ENCODE data around the gene TPBGL. TPM values are rescaled to one million over a fixed set of nuclear protein-coding genes. Genes with fewer than 3 reads are reported as not detected.
"Not testable (repeated sequence)": the region's sequence is repeated elsewhere in the genome, so short reads cannot be mapped to it uniquely, and the experiment has no call there.

TPBGL gene
- polyA plus RNA-seq, 4 donors: 0.10 to 0.20 (median 0.13) TPM

DNA sequence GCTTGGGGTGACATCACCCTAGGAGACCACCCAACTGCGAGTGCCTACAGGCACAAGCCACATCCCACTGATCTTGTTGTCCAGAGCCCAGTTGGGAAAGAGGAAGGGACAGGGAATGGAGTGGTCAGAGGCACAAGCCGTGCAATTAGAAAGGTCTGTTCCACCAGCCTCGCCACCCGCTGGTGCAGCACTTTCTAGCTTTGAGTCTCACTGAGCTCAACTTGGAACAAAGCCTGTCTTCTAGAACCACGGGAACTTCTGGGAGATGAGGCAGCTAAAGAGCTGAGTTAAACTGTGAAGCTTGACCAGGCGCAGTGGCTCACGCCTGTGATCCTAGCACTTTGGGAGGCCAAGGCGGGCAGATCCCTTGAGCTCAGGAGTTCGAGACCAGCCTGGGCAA is 29.3 kb downstream of the TPBGL start:
- DNase-seq (ENCODE audit: low read depth in 4 of 4, low spot score in 2 of 4): no peak

DNA sequence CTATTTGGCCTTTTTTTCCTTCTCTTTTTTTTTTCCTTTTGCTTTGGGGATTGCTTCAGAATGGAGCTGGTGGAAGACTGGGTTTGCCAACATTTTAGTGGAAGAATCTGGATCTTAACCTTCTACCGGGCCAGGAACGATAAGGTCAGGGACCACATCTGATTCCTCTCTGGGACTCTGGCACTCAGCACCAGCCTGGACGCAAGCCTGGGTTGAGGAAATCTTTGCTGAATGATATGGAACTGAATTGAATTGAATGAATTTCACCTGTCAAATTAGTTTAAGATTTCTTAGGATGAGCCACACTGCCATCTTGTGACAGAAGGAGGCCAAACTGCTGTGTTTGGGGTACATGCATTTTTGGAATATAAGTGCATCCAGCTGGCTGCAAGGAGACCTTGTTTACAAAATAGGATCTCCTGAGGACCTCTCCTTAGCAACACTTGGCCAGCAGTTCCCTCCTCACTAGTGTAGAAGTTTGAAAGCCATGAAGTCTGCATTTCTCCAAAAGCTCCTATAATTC is 30.4 kb downstream of the TPBGL start:
- no peak for DNase-seq (ENCODE audit: low read depth in 4 of 4, low spot score in 2 of 4)

DNA sequence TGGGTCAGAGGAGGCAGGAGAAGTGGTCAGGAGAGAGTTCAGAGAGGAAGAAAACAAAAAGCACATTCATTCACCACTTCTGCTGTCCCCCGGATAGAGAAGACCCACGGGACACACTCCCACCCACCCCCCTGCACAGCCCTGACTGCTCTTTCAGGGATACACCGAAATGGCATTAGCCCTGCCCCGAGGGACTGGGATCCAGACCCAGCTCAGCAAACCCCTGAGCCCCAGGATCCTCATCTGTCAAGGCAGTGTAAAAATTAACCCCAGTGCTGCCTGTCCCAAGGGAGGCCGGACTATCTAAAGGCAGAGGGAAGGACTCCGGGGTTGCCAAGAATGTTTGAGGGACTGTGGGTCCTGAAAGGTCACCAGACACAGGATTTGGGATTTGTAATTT is 31.2 kb downstream of the TPBGL start:
- DNase-seq (ENCODE audit: low read depth in 4 of 4, low spot score in 2 of 4): no peak

DNA sequence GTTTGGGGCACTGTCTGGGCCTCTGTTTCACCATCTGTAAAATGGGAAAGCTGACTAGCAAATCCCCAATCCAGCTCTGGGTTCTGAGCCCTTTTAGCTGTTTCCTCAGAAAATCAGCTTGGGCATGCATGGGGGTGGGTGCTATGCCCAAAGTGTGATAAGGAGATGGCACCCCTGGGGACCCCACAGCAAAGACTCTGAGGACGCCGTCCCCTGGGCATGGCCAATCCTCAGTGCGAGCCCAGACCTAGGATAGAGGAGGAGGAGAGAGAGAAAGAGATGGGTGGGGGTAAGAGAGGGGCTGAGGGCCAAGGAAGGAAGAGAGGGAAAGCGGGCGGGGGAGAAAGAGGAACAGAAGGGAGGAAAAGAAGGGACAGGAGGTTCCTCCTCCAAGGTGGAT is 31.8 kb downstream of the TPBGL start:
- DNase-seq (ENCODE audit: low read depth in 4 of 4, low spot score in 2 of 4): no peak

DNA sequence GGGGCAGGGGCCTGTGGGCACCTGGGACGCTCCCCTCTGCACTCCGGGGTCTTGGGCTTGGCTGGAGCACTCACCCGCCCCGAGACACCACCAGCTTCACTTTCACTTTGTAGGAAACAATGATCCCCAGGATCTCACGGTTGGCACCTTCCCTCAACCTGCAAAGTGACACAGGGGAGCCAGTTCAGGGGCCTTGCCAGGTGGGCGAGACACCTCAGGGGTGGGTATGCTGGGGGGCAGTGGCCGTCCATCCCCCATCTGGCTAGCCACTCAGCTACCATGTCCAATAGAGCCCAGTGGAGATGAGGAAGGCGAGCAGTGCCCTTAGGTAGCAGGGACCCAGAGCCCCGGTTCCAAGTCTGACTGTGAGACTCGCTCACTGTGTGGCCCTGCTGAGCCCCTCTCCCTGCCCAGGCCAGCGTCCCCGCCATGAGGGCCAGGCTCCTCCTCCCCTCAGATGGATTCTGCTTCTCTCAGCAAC is 32.3 kb downstream of the TPBGL start:
- no peak for DNase-seq (ENCODE audit: low read depth in 4 of 4, low spot score in 2 of 4)

DNA sequence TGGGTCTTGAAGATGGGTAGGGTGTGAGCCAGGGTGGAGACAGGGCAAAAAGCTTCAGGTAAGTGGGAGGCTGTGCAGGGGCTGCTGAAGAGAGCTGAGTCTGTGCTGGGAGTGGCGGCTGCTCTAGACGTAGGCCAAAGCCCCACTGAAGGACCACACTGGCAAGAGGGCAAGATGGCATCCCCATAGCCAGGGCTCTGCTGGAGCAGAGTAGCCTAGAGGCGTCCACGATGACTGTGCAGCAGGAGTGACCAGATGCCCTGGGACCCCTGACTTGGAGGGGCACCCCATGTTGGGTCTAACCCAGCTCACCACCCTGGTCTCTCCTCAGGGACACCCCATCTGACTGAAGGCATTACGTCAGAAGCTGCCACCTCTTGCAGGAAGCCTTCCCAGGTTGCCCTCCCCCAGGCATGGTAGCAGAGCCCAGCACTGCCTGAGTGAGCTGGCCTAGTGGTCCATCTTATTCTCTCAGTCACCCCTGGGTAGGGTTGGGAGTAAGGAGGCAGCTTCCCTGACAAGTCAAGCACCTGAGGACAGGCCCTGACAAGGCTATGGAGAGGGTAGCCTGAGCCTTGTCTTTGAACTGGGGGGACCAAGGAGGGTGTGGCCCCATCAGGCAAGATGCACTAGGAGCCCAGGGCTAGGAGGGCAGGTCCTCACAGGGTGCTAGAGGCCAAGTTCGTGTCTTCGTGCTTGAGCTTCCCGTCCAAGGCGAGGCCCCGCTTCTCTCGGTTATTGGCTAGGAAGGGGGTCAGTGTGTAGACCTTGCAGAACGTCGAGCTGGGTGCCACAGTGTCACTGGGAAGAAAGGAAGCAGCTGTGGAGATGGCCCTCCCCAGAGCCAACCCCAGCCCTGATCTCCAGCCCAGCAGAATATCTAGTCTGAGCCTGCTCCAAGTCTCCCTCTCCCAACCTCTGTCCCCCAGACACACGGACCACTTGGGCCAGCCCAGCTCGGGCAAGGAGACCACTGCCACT is 33.1 kb downstream of the TPBGL start:
- no peak for DNase-seq (ENCODE audit: low read depth in 4 of 4, low spot score in 2 of 4)

DNA sequence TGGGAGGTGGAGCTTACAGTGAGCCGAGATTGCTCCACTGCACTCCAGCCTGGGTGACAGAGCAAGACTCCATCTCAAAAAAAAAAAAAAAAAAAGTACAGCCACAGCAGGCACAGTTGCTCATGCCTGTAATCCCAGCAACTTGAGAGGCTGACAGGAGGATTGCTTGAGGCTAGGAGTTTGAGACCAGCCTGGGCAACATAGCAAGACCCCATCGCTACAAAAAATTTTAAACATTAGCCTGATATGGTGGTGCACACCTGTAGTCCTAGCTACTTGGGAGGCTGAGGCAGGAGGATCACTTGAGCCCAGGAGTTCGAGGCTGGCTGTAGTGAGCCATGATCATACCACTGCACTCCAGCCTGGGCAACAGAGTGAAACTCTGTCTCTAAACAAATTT is 34.1 kb downstream of the TPBGL start:
- DNase-seq (ENCODE audit: low read depth in 4 of 4, low spot score in 2 of 4): not testable (repeated sequence)

DNA sequence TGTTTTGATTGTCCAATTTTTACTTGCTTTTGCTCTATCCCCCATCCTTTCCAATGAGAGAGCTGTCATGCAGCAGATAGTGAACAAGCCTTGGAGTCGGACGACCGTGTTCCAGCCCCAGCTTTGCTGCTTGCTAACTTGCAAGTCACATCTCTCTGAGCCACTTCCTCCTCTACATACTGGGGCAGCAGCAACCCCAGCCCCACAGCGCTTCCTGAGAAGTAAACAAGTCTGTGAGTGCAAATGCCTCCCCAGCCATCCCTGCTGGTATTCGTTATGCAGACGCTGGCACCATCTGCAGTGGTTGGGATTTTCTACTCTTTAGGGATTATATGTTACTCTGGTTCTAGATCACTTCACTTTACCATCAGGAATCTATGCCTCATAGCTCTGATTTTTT is 35.0 kb downstream of the TPBGL start:
- DNase-seq (ENCODE audit: low read depth in 4 of 4, low spot score in 2 of 4): no peak

DNA sequence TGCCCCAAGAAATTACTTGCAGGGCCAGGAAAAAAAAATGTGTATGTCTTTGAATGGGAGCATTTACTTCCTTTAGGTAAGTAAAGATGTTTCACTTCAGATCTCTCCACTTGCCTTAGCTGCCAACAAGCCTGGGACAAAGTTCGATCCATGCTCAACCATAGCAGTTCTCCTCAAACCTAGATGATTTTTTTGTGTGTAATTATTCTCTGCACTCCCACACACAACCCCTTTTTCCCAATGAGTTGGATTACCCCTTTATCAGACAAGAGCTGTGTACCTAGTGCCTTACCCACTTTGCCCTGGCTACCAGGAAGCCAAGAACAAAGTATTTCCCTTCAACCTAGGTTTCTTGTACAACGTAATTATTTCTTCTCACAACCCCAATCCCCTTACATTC is 35.6 kb downstream of the TPBGL start:
- no peak for DNase-seq (ENCODE audit: low read depth in 4 of 4, low spot score in 2 of 4)

DNA sequence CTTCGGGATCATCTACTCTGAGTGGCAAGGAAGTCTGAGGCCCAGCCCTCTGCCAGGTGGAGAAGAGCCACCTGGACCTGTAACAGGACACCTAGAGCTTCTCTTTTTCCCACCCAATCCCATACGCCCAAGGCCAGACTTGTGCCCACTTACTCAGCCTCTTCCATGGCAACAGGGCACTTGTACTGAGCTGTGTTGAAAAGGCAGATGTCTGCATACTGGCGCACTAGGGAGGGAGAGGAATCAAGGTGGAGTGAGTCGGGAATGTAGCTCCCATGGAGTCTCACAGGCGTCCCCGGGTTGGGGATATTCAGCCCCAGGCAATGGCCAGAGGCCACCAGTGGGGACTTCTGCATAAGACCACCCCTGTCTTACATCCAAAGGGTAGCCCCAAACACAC is 36.1 kb downstream of the TPBGL start:
- DNase-seq (ENCODE audit: low read depth in 4 of 4, low spot score in 2 of 4): peak in 2 of 4 donors; percentile 13 to 28

DNA sequence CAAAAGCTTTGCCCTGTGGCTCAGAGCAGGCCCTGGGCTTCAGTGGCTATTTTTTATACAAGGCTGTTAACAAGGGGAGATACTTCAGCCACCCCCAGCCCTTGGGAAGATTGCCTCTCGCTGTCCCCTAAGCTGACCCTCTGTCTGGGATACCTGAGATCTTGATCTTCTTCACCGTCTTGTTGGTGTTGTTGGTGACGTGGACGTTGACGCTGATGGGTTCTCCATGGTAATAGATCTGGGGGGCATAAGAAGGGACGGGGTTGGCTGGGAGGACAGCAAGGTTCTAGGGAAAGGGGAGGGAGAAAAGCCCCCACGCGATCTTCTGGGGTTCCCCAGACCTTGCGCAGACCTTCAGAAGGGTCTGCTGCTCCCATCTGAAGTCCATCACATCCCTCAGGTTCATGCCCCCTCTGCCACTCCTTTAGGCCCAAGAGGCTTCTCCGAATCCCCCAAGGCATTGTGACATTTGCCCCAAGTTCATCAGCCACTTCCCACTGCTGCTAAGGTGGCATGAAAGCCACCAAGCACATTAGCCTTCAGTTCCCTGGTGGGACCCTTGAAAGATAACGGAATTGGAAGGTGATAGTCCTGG is 36.7 kb downstream of the TPBGL start:
- no peak for DNase-seq (ENCODE audit: low read depth in 4 of 4, low spot score in 2 of 4)

DNA sequence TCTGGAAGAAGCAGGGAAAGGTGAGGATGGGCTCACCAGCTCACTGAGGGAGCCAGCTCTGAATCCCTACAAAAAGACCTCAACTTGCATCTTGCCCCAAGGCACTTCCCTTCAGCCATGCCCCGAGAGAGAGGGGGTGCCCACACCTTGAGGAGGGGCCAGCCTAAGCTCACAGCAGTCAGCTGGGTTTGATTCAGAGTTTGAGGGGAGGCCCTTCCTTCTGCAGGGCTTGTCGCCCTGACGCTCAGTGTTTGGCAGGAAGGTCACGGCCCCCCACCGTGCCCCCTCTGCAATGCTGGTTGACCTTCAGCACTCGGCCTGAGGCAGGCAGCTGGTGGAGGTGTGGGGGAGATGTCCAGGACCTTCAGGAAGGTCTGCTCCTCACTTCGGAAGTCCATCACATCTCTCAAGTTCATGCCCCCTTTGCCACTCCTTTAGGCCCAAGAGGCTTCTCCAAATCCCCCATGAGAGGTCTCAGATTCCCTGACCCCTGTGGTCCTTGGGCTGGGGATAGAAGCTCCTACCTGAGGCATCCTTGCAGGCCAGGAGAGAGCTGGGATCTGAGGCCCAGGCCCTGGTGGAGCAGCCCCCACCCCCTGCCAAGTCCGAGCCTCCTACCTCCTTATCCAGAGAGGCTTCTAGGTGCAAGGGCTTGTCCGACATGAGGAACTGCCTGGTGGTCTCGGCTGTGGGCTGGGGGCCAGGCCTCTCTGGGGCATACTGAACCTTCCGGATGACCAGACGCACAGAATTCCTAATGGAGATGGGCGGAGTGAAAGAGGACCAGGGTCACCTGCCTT is 37.6 kb downstream of the TPBGL start:
- DNase-seq (ENCODE audit: low read depth in 4 of 4, low spot score in 2 of 4): no peak

DNA sequence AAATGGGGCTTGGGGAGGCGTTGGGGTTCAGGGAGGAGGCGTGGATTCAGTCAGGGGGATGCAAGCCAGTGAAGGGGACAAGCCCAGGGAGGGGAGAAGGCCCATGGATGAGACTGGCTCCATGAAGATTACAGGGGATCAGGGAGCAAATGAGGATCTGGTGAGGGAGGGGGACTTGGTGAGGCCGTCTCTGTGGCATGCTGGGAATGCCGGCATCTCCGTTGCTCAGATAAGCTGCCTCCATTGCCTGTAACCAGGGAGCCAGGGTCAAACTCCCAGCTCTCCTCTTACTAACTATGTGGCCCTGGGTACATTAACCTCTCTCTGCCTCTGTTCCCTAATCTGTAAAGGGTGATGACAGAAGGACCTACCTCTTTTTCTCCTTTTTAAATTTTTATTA is 38.7 kb downstream of the TPBGL start:
- no peak for DNase-seq (ENCODE audit: low read depth in 4 of 4, low spot score in 2 of 4)

DNA sequence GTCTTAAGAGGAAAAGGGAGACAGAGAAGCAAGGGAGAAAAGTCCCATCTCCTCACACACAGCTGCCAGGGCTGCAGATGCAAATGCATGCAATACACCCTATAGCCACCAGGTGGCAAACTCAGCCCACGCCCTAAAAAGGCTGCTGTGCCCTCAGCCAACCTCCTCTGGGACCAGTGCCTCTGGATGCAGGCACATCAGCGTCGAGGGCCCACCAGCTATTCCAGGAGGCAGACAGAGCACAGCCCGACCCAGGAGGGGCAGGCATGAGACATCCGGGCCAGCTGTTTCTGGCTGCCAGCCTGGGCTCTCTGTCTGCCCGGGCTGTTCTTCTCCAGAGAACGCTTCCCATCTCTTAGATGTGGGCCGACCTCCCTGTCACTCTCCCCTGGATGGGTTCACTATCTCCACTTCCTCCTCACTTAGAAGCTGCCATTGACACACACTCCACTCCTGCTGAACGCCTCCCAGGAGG is 39.7 kb downstream of the TPBGL start:
- peak; percentile 36 to 63 (median 52) for DNase-seq (ENCODE audit: low read depth in 4 of 4, low spot score in 2 of 4)

DNA sequence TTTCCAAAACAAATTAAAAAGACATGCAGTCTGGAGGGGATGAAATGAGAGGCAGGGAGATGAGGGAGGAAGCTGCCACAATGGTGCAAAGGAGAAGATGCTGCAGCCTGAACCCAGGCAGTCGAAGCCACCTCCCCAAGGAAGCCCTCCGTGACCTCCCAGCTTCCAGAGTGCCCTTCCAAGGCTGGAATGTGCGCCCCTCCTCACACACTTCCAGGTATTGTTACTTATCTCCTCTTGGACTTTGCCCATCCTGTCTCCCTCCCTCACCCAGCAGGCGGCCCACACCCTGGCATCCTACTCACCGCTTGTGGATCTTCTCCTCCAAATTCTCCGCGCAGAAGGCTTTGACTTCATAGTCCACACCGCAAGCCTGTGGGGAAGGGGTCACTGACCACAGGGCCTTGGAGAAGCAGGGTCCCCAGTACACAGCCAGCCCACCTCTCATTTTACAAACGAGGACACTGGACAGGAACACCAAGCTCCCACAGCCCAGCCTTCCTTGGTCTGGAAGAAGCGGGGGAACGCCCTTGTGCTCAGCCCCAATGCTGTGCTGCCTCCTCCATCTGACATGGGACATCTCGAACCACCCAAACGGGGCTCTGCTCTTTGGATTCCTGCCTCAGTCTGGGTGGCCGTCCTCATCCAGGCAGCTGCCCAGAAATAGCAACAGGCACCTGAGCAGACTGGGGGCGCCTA is 40.3 kb downstream of the TPBGL start:
- DNase-seq (ENCODE audit: low read depth in 4 of 4, low spot score in 2 of 4): no peak

DNA sequence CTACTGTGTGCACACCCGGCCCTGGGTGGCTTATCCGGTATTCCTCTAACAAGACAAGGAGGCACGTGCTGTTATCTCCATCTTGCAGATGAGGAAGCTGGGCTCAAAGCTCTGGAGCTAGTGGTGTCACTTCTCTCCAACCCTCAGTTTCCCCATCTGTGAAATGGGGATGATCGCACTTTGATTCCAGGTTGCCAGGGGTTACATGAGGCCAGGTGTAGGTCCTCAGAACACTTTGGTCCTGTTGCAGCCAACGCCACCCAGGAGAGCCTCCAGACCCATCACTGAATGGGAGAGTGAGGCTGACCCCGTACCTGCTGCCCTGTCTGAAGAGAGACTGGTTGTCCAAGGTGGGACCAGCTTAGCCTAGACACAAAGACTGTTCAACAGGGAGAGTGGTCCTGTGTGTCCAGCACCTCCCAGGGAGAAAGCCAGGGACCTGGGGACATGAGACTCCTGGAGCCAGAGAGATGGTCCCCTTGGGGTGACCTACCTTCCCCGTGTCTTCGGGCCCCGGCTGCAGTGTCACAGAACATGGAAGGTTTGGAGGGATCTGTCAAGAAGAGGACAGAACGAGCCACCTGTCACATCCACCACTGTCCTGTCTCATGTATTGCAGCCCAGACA is 41.0 kb downstream of the TPBGL start:
- DNase-seq (ENCODE audit: low read depth in 4 of 4, low spot score in 2 of 4): no peak

DNA sequence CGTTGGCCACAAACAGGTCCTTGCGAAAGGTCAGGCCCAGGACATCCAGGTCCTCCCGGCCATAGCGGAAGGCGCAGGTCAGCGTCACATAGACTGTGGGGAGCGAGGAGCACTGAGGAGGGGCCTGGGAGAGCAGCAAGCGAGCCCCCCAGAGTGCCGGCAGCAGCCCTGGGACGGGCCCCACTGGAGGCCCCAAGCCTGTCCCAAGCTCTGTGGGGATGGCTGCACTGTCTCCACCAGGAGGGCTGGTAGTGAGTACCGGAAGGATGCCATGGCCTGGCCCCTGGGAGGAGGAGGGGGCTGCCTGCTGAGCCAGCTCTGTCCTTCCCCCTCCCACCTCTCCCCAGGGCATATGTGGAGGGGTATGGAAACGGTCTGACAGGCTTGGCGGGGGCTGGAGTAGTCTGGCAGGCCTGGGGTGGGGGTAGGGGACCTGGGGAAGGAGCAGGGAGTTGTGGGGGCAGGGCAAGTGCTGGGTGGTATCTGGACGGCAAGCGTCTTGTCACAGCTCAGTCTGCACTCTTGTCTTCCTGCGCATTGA is 42.9 kb downstream of the TPBGL start:
- DNase-seq (ENCODE audit: low read depth in 4 of 4, low spot score in 2 of 4): no peak

DNA sequence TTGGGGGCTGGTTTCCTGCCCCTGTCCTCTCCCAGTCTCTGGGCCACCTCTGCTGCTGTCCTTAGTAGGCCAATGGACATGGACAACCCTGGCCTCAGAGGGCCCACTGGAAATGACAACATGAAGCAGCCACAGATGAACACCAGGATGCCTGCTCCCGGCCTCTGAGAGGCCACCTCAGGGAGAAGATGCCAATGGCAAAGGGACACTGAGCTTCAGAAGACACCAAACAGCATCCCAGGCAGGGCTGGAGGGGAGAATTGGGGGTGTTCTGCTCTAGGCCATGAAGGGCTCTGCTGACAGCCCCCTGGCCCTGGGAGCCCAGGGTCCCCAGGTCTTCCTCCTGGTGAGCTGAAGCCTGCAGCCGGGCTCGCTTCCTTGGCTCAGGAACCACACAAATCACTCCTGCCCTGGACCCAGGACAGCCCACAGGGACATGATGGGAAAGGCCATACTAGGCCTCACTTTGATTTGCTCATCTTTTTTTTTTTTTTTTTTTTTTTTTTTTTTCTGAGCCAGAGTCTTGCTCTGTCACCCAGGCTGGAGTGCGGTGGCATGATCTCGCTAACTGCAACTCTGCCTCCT is 45.3 kb downstream of the TPBGL start:
- DNase-seq (ENCODE audit: low read depth in 4 of 4, low spot score in 2 of 4): no peak

Data from left renal cortex interstitium (tissue), 4 donors.